Mesenteric fat pad (tissue), 1 donor: ENCODE data around the gene CDCA7L. TPM values are rescaled to one million over a fixed set of nuclear protein-coding genes. Genes with fewer than 3 reads are reported as not detected.
"Not testable (repeated sequence)": the region's sequence is repeated elsewhere in the genome, so short reads cannot be mapped to it uniquely, and the experiment has no call there.

Experiments used
- DNase-seq: peaks from one replicate; pipeline ENCODE4 v3.0.0-alpha.2; 2020; ENCODE audit warnings: low spot score
- total RNA-seq: library from RNA; stranded (reverse); fragmentation: NEBNext Ultra II Directional; extraction: Animal tissue kit (Norgen Biotek cat#: 25700); gene quantifications from one replicate; pipeline ENCODE4 v1.2.1, GENCODE V29; 2021
- donor health status: DM: yes; HTN: yes; CAD: no.

Gene CDCA7L
- total RNA-seq, 1 donor from 2014 or later, result 10.9 TPM

DNA sequence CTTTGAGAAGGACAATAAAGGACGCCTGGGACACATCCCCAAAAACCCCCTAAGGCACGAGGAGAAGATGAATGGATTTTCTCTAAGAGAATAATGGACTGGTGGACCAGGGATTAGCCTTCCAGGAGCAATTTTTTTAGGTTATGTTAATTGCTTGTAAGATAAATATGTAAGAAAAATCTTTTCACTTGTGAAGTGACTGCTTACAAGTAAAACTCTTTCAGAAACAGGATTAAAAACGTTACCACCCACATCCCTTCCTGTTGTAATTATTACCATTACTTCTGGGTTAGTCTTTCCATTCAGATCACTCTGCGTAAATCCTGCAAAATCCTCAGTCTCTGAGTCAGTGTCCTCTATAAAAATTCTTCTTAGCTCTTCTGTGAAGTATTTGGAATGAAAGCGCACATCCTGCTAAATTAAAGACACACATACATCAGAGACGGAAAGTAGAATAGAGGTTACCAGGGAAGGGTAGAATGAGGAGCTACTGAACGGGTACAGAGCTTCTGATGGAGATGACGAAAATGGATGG lies 34.3 kb downstream of the CDCA7L start:
- DNase-seq, result no peak

GRCh38 chr7:21910253-21910652 lies 35.4 kb downstream of the CDCA7L start:
- DNase-seq, result no peak

DNA sequence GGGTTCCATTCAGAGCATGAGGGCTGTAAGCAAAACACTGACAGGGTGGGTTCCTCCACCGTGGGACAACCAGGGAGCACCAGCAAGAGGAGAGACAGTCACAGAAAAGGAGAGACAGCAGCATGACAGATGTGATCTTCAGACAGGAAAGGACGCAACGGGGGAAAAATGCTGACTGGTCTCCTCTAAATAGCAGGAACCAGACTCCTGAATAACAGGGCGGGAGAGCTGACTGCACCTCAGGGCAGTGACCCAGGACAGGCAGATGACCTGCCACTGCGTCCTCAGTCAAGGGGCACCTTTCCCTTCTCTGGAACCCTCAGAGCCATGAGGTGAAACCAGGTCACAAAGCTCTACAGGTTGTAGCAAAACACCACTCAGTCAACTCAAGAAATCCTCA lies 37.0 kb downstream of the CDCA7L start:
- no peak for DNase-seq

GRCh38 chr7:21903020-21903786 lies 42.5 kb downstream of the CDCA7L start:
- no peak for DNase-seq

DNA sequence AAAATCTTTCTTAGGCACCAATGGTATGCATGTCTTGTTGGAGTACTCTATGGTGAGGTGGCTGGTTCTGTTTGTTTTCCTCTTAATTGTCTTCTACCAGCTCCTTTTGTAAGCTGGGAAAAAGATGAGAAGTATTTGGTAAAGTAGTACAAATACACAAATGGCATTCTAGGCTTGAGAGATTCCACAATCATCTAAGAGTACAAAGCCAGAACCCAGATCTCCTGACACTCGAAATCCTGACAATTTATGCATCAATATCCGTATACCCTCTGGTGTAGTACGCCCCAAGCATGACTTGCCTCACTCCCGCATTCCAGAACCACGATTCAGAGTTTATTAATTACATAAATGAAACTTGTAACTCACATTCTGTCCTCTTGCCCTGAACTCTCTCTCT lies 43.5 kb downstream of the CDCA7L start:
- no peak for DNase-seq

DNA sequence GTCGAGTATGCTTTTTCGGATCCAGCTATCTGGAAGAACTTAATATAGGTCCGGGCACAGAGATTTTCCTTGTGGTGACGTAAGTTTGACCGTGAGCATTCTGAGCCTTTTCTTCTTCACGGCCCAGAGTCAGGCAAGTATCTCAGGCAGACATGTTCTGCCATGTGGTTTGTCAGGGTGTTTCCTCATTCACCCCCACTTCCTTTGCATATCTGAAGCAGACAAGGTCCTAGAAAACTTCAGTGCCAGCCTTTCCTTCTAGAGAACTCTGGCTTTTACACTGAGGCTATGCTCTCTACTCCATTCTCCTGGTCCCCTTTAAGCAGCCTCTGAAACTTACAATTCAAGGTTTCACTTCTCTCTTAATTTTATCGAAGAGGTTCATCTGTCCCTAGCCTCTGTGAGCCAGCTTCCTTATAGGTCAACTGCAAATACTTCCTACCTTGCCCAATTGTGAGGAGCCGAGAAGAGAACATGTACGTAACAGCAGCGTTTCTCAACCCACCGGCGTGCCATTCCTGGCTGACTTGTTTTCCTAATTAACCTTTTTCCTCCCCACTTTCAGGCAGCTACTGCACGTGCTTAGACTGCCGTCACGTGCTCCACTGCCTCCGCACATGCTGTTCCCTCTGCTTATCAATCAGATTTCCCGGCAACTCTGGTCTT lies 47.3 kb downstream of the CDCA7L start:
- DNase-seq, result no peak

GRCh38 chr7:21893401-21893800 lies 52.3 kb downstream of the CDCA7L start:
- no peak for DNase-seq

- no peak for DNase-seq
Observed at GRCh38 chr7:21891291-21891690, 54.4 kb downstream of the CDCA7L start.

GRCh38 chr7:21887779-21888178 lies 57.9 kb downstream of the CDCA7L start:
- no peak for DNase-seq

DNA sequence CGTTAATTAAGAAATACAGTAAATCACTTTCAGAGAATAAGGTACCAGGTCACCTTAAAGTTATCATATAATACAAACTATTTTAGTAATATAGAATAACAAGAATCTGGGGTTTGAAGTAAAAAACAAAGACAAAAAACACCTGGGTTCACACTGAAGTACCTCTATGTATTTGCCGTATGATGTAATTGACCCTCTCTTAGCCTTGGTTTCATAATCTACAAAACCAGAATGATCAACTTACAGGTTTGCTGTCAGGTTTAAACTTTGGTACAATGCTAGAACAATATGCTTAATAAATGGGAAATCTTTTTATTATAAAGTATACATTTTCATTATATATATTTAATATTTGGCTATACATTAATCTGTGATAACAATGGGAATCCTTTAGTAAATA lies 58.3 kb downstream of the CDCA7L start:
- DNase-seq, result no peak

DNA sequence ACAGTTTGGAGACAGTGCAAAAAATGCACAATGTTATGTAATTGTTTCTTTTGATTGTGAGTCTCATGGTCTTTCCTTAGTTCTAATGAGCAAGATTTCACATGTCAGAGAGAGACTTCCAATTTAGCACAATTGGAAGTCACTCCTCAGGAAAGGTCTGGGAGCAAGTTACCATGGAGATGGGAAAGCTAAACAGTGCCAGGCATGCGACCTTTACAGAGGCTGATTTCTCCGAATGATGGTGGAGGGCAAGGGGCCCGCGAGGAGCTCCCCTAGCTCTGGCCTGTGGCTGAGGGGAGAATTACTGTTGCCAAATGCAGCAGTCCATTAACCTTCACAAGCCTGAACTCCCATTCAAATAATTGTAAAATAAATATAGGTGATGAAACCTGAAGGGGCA lies 59.3 kb downstream of the CDCA7L start:
- no peak for DNase-seq

GRCh38 chr7:21884496-21884895 lies 61.2 kb downstream of the CDCA7L start:
- no peak for DNase-seq

- DNase-seq, result not testable (repeated sequence)
Observed at GRCh38 chr7:21883501-21883900, 62.2 kb downstream of the CDCA7L start.

GRCh38 chr7:21883069-21883468 lies 62.6 kb downstream of the CDCA7L start:
- DNase-seq, result no peak

GRCh38 chr7:21869785-21870402 lies 75.8 kb downstream of the CDCA7L start:
- no peak for DNase-seq

GRCh38 chr7:21868576-21868850 lies 77.2 kb downstream of the CDCA7L start:
- DNase-seq, result no peak

DNA sequence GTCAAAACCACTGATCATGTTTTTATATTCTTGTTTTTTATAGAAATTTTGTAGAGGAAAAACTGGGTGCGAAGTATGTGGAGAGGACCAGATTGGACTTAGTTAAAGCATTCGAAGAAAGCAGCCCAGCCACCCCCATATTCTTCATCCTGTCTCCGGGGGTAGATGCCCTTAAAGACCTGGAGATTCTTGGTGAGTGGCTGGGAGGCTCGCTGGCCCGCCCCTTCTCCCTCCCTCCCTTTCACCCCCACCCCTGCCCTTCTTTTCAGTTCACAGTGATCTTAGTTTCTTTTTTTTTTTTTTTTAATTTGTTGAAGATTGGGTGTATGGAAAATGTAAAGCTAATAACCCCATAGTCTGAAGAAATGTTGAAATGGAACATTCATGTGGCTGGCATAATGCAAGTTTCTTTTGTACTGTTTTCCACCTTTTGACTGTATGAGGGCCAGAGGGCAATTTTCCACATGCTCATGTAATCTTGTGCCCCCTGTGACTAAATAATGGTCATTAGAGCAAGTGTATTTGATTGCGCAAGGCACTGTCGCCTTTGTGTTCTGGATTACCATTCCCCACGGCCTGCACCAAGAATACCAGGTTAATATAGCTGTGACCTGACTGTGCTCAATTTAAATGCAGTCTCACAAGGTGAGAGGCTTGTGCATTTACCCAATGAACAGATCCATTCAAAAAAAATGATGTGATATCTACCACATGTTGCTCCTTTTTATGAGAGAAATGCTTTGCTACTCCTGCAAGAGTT lies 77.7 kb downstream of the CDCA7L start:
- no peak for DNase-seq

- no peak for DNase-seq
Observed at GRCh38 chr7:21867226-21867625, 78.5 kb downstream of the CDCA7L start.

DNA sequence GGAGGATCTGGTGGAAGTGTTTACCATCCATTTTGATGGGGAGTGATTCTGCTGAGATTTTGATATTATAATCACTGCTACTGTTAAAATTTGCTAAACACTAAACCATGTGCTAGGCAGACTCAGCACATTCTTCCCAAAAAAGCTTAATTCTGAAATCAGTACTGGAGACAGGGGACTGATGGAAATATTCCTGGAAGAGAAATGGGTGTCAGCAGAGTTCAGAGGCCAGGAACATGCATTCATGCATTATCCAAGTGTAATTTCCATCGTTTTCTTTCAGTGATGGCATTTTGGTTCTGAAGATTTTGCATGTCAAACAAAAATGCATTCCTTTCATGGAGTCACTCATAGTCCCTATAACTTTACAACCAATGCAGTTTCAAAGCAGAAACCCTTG lies 79.0 kb downstream of the CDCA7L start:
- DNase-seq, result no peak

DNA sequence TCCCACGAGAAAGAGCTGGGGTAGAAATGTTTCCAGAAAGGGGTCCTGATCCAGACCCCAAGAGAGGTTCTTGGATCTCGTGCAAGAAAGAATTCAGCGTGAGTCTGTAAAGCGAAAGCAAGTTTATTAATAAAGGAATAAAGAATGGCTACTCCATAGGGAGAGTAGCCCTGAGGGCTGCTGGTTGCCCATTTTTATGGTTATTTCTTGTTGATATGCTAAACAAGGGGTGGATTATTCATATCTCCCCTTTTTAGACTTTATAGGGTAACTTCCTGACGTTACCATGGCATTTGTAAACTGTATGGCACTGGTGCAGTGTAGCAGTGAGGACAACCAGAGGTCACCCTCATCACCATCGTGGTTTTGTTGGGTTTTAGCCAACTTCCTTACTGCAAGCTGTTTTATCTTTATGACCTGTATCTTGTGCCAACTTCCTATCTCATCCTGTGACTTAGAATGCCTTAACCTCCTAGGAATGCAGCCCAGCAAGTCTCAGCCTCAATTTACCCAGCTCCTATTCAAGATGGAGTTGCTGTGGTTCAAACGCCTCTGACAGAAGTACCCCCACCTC lies 80.0 kb downstream of the CDCA7L start:
- not testable (repeated sequence) for DNase-seq

DNA sequence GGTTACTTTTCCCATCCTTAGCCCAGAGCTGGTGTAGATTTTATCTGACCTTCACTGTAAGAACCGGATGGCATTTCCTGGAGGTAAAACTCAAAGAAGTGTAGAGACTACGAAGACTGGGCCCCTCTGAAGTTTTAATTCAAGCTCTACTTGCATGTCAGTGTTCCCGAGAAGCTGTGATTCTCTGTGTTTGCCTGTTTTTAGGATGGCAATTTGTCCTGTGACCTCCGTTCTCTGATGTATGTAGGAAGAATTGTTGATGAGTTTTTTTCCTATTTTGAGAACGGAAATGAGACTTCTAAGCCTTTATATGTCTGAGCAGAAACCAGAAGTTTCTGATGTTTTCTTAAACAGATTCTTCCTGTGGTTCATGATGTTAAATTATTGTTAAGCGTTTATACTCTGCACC lies 94.1 kb downstream of the CDCA7L start:
- no peak for DNase-seq
